Activated T-helper 9 cell treated with anti-CD3 and anti-CD28 coated beads, Interleukin-2, amount 50 U/mL, for 16 hours (primary cell): Measurements from ENCODE around the gene LITAFD.
"Not testable (repeated sequence)": the region's sequence is repeated elsewhere in the genome, so short reads cannot be mapped to it uniquely, and the experiment has no call there.

Source experiments
- DNase-seq: peaks from one replicate; pipeline ENCODE4 v3.0.0-alpha.2; 2020; ENCODE audit warnings: low read depth

LITAFD gene

GRCh38 chr16:8858994-8859912, 22.9 kb upstream of the LITAFD start:
- no peak for DNase-seq

DNA sequence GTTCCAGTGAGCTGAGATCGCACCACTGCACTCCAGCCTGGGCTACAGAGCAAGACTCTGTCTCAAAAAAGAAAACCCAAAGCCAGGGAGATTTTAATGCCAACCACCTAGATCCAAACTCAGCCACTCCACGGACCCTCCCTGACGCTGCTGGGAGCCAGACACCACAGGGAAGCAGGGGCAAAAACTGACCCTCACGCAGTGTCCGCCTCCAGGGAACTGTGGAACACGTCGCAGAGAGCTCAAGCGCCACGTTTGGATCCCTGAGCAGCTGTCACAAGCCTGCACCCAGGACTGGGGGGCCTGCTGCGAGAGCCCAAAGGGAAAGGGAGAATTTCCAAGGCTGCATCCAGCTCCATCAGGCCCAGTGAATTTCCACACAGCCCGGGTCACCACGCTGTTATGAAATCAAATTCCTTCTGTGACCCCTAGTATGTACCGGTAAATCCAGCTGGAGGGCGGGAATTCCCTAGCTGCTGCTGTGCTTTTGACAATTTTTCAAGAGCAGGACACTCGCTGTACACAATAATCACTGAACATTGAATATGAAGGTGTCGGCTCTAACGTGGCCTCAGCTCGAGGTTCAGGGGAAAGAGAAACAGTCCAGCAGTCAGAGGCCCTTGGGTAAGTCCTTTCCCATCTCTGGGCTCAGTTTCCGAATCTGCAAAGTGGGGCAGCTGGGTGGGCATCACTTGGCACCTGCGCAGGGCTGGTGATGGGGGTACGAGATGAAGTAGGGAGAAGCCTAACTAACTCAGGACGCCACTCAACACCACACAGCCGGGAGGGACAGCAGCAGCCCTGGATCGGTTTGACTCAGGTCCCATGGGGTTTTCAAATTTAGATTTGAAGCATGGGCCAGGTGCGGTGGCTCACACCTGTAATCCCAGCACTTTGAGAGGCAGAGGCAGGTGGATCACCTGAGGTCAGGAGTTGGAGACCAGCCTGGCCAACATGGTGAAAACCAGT, 22.0 kb upstream of the LITAFD start:
- DNase-seq: no peak

DNA sequence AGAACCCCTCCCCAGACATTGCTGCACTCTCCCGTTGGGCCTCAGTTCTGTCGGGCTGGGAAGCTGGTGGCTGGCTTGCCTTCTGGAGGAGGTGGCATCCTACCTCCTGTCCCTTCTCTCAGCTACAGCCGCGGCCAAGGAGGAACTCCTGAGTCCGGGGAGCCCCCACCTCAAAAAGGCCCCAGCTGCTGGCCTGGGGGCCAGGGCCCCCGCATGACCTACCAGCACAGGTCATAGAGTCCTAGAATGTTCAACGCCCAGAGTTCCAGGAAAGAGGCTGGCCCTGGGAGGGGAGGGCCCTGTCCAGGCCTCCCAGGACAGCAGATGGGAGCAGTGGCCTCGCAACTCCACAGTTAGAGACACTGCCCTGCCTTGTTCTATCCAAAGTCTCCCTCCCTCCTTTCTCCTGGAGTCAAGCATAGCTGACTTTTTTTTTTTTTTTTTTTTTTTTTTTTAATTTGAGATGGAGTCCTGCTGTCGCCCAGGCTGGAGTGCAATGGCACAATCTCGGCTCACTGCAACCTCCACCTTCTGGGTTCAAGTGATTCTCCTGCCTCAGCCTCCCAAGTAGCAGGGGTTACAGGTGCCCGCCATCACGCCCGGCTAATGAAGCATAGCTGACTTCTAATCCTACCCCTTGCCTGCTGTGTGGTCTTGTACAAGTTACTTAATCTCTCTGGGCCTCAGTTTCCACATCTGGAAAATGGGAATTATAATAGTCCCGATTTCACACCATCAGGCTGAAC, 20.4 kb upstream of the LITAFD start:
- DNase-seq: no peak

- no peak for DNase-seq
Observed at GRCh38 chr16:8862309-8863130, 19.6 kb upstream of the LITAFD start.

- no peak for DNase-seq
Observed at GRCh38 chr16:8863594-8864424, 18.3 kb upstream of the LITAFD start.

DNA sequence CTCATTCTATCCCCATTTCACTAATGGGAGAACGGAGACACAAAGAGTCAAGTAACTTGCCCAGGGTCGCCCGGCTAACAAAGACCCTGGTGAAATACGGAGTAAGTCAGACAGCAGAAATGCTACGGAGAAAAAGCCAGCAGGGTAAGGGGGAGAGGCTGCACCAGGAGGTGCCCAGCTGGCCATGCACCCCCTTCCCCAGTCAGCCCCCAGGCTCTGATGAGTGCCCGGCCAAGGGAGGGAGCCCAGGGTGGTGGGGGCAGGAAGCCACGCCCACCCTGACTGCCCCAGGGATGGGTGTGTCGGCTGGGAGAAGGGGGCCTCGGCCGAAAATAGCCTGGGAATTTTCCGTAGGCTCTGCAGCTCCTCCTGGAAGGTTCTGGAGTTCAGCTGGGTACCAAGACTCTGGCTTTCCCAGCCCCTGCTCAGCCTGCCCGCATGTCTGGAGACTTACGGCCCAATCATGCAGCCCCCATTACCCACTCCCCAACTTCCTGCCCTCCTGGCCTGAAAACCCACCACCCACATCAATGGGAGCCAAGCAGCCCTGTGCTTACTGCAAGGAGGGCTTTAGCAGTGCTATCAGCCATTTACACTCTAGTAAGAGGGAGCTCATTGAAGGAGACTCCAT, 17.6 kb upstream of the LITAFD start:
- DNase-seq: no peak

DNA sequence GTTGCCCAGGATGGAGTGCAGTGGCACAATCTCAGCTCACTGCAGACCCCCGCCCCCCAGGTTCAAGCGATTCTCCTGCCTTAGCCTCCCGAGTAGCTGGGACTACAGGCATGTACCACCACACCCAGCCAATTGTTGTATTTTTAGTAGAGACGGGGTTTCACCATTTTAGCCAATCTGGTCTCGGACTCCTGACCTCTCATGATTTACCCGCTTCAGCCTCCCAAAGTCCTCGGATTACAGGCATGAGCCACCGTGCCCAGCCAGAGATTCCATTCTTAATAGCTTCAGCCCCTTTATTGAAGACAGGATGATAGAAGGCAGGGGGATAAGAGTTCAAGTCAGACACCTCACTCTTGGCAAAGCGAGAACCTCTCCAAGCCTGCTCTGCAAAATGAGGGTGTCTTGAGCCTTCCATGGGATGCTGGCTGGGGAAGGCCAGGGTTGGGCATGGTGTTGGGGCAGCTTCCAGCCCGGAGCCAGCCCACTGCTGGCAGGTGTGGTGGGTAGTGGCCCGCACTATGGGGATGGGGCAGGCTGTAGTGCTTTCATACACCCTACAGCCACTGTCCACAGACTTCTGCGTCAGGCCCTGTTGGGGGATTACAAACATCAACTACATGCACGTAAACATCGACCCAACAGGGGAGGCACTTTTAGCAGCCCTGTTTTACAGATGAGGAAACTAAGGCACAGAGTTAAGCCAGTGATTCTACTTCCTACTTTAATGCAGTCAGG, 16.8 kb upstream of the LITAFD start:
- DNase-seq: no peak

GRCh38 chr16:8866118-8866883, 15.8 kb upstream of the LITAFD start:
- no peak for DNase-seq

GRCh38 chr16:8866884-8867215, 15.3 kb upstream of the LITAFD start:
- no peak for DNase-seq

DNA sequence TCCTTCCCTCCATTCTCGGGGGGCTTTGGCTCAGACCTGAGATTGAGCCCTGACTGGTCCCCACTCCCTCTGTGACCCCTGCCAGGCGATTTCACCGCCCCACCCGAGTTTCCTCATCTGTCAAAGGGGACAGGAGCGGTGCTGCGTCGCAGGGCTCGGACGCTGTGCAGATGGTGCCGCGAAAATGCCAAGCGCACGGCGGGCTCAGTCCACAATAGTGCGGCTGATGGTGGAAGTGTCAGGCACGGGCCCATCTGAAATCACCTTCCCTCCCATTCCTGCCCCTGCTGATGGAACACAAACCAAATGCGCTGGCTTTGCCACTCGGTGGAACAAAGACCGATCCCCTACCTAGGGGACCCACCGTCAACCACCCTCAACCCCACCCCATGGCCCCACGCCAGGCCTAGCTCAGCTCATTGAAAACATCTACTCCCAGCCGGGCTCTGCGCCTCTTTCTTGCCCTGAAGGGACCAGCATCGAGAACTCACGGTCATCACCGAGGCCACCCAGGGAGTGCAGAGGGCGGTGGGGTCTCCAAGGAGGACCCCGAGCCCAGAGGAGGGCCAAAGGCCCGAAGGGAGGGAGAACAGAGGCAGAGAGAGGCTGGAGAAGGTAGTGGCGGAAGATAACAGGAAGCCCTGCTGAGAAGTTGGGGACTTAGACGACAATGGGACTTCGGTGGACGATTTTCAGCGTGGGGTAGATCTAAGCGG, 14.8 kb upstream of the LITAFD start:
- no peak for DNase-seq

GRCh38 chr16:8867932-8868415, 14.2 kb upstream of the LITAFD start:
- DNase-seq: no peak

- DNase-seq: peak; percentile 78
Observed at GRCh38 chr16:8868416-8869211, 13.5 kb upstream of the LITAFD start, which contains the start of gene CARHSP1. TSS of gene CARHSP1 (minus strand) at chr16:8869006. CDS start at chr16:8859328, 9,678 bp downstream.

DNA sequence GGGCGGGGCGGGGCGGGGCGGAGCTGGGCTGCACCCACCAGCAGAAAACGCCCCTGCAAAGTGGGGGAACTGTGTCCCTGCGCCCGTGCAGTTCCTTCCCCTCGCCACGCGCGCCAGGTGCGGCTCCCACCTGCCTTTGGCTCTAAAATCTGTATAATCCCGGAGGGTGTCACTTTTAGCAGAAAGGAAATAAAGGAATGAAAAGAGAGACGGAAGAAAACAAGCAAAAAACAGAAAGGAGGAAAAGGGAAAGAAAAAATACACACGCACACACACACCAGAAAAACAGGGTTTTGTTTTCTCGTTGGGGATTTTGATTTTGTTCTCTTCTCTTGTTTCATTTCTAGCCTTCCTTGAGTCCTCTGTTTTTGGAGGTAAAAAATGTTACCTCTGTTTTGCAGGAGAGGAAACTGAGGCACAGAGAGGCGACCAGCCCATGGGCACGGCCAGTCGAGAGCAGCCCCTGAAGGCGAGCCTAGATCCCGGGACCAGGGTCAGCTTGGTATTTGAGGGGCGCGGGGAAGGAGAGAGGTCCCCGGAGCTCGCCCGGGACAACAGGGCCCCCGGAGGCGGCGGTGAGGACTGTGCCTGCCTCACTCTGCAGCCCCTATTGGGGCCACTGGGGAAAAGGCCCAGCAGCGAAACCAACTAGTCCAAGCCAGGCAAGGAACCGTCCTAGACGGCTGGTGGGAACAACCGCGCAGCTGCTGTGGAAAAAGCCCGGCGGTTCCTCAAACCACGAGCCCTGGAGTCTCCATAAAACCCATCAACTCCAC, 12.8 kb upstream of the LITAFD start:
- no peak for DNase-seq

DNA sequence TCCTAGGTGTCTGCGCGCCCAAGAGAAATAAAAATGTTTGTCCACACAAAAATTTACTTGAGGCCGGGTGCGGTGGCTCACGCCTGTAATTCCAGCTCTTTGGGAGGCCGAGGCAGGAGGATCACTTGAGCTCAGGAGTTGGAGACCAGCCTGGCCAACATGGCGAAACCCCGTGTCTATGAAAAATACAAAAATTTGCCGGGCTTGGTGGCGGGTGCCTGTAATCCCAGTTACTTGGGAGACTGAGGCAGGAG, 12.2 kb upstream of the LITAFD start:
- not testable (repeated sequence) for DNase-seq

GRCh38 chr16:8872071-8872470, 10.1 kb upstream of the LITAFD start:
- DNase-seq: no peak
